ENCODE measurements around the gene CFAP298.

GRCh38 chr21:32605469-32605868, 6.7 kb downstream of the CFAP298 start:
- TF ChIP-seq CTCF (IDR thresholded peaks at IDR 0.05) (no peak), EP300 (IDR thresholded peaks at IDR 0.05) (no peak), POLR2AphosphoS5 (IDR thresholded peaks at IDR 0.05) (no peak), POLR2A (IDR thresholded peaks at IDR 0.05) (no peak)
